ENCODE measurements around the gene AKAP12.

- TF ChIP-seq EZH2 (IDR thresholded peaks at IDR 0.05; ENCODE audit: low read depth, unreplicated experiment) (no peak), EZH2phosphoT487 (IDR thresholded peaks at IDR 0.05; ENCODE audit: unreplicated experiment) (no peak), POLR2AphosphoS5 (IDR thresholded peaks at IDR 0.05; ENCODE audit: low read depth) (peak; percentile 66), ETS1 (IDR thresholded peaks at IDR 0.05) (no peak), CREB1 (CRISPR knock-in tag; IDR thresholded peaks at IDR 0.05; ENCODE audit: low read depth) (peak; percentile 37; the same call in 1 of the 2 replicates)
- TF ChIP-seq, protein P1, sequence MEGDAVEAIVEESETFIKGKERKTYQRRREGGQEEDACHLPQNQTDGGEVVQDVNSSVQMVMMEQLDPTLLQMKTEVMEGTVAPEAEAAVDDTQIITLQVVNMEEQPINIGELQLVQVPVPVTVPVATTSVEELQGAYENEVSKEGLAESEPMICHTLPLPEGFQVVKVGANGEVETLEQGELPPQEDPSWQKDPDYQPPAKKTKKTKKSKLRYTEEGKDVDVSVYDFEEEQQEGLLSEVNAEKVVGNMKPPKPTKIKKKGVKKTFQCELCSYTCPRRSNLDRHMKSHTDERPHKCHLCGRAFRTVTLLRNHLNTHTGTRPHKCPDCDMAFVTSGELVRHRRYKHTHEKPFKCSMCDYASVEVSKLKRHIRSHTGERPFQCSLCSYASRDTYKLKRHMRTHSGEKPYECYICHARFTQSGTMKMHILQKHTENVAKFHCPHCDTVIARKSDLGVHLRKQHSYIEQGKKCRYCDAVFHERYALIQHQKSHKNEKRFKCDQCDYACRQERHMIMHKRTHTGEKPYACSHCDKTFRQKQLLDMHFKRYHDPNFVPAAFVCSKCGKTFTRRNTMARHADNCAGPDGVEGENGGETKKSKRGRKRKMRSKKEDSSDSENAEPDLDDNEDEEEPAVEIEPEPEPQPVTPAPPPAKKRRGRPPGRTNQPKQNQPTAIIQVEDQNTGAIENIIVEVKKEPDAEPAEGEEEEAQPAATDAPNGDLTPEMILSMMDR (conservative IDR thresholded peaks at IDR 0.05; ENCODE audit: low read depth in 2 of 2) = no peak; a peak in 2 of 4 replicates
- TF ChIP-seq, protein P2, sequence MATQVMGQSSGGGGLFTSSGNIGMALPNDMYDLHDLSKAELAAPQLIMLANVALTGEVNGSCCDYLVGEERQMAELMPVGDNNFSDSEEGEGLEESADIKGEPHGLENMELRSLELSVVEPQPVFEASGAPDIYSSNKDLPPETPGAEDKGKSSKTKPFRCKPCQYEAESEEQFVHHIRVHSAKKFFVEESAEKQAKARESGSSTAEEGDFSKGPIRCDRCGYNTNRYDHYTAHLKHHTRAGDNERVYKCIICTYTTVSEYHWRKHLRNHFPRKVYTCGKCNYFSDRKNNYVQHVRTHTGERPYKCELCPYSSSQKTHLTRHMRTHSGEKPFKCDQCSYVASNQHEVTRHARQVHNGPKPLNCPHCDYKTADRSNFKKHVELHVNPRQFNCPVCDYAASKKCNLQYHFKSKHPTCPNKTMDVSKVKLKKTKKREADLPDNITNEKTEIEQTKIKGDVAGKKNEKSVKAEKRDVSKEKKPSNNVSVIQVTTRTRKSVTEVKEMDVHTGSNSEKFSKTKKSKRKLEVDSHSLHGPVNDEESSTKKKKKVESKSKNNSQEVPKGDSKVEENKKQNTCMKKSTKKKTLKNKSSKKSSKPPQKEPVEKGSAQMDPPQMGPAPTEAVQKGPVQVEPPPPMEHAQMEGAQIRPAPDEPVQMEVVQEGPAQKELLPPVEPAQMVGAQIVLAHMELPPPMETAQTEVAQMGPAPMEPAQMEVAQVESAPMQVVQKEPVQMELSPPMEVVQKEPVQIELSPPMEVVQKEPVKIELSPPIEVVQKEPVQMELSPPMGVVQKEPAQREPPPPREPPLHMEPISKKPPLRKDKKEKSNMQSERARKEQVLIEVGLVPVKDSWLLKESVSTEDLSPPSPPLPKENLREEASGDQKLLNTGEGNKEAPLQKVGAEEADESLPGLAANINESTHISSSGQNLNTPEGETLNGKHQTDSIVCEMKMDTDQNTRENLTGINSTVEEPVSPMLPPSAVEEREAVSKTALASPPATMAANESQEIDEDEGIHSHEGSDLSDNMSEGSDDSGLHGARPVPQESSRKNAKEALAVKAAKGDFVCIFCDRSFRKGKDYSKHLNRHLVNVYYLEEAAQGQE (IDR thresholded peaks at IDR 0.05; ENCODE audit: unreplicated experiment) = no peak
These were observed 394 bp downstream of the AKAP12 start for GRCh38 chr6:151240036-151240685.

Data from GM23338 (cell line).